ENCODE results near the gene FAM135A.

DNA sequence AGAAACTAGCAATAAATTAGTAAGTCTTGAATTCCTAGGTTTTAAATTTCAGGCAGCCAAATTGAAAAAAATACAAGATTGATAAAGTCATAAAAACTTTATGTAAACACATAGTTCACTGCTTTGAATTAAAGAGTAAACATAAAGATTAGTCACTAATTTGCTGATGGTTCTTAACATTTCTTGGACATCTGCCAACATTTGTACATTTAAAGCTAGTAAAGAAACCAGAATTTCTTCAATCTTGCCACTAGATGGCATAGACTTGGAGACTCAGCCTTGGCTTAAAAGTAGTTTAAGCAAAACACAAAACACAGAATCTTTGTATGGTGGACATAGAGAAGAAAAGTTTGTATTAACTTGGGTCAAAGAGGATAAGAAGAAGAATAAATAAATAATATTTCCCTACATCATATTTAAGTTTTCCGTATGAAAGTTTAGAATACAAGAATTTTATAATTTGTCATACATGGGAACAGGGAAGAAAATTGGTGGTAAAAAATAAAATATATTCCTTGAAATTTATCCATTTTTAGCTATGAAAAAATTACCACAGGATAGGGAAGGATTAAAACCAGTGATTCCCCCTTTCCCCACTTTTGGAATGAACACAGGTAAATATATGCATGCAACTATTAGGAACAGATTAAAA, 41.7 kb upstream of the FAM135A start:
- TF ChIP-seq, protein P1, sequence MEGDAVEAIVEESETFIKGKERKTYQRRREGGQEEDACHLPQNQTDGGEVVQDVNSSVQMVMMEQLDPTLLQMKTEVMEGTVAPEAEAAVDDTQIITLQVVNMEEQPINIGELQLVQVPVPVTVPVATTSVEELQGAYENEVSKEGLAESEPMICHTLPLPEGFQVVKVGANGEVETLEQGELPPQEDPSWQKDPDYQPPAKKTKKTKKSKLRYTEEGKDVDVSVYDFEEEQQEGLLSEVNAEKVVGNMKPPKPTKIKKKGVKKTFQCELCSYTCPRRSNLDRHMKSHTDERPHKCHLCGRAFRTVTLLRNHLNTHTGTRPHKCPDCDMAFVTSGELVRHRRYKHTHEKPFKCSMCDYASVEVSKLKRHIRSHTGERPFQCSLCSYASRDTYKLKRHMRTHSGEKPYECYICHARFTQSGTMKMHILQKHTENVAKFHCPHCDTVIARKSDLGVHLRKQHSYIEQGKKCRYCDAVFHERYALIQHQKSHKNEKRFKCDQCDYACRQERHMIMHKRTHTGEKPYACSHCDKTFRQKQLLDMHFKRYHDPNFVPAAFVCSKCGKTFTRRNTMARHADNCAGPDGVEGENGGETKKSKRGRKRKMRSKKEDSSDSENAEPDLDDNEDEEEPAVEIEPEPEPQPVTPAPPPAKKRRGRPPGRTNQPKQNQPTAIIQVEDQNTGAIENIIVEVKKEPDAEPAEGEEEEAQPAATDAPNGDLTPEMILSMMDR (IDR thresholded peaks at IDR 0.05; ENCODE audit: low read depth, low read length, missing input control) = peak; percentile 60
- TF ChIP-seq, protein P2, sequence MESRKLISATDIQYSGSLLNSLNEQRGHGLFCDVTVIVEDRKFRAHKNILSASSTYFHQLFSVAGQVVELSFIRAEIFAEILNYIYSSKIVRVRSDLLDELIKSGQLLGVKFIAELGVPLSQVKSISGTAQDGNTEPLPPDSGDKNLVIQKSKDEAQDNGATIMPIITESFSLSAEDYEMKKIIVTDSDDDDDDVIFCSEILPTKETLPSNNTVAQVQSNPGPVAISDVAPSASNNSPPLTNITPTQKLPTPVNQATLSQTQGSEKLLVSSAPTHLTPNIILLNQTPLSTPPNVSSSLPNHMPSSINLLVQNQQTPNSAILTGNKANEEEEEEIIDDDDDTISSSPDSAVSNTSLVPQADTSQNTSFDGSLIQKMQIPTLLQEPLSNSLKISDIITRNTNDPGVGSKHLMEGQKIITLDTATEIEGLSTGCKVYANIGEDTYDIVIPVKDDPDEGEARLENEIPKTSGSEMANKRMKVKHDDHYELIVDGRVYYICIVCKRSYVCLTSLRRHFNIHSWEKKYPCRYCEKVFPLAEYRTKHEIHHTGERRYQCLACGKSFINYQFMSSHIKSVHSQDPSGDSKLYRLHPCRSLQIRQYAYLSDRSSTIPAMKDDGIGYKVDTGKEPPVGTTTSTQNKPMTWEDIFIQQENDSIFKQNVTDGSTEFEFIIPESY (IDR thresholded peaks at IDR 0.05) = no peak
- TF ChIP-seq TAF1 (conservative IDR thresholded peaks at IDR 0.05) = no peak
- TF ChIP-seq, protein P3, sequence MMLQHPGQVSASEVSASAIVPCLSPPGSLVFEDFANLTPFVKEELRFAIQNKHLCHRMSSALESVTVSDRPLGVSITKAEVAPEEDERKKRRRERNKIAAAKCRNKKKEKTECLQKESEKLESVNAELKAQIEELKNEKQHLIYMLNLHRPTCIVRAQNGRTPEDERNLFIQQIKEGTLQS (IDR thresholded peaks at IDR 0.05) = no peak
- TF ChIP-seq, protein P4, sequence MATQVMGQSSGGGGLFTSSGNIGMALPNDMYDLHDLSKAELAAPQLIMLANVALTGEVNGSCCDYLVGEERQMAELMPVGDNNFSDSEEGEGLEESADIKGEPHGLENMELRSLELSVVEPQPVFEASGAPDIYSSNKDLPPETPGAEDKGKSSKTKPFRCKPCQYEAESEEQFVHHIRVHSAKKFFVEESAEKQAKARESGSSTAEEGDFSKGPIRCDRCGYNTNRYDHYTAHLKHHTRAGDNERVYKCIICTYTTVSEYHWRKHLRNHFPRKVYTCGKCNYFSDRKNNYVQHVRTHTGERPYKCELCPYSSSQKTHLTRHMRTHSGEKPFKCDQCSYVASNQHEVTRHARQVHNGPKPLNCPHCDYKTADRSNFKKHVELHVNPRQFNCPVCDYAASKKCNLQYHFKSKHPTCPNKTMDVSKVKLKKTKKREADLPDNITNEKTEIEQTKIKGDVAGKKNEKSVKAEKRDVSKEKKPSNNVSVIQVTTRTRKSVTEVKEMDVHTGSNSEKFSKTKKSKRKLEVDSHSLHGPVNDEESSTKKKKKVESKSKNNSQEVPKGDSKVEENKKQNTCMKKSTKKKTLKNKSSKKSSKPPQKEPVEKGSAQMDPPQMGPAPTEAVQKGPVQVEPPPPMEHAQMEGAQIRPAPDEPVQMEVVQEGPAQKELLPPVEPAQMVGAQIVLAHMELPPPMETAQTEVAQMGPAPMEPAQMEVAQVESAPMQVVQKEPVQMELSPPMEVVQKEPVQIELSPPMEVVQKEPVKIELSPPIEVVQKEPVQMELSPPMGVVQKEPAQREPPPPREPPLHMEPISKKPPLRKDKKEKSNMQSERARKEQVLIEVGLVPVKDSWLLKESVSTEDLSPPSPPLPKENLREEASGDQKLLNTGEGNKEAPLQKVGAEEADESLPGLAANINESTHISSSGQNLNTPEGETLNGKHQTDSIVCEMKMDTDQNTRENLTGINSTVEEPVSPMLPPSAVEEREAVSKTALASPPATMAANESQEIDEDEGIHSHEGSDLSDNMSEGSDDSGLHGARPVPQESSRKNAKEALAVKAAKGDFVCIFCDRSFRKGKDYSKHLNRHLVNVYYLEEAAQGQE (IDR thresholded peaks at IDR 0.05) = no peak
- TF ChIP-seq RAD21 (IDR thresholded peaks at IDR 0.05) = peak; percentile 81 to 87
- no peak for TF ChIP-seq YY1 (IDR thresholded peaks at IDR 0.05)
- TF ChIP-seq GABPA (IDR thresholded peaks at IDR 0.05 in 1 of 2, conservative IDR thresholded peaks at IDR 0.05 in 1 of 2) = no peak
- TF ChIP-seq, protein P5, sequence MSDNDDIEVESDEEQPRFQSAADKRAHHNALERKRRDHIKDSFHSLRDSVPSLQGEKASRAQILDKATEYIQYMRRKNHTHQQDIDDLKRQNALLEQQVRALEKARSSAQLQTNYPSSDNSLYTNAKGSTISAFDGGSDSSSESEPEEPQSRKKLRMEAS (IDR thresholded peaks at IDR 0.05) = no peak
- no peak for TF ChIP-seq JUND (IDR thresholded peaks at IDR 0.05)
- no peak for TF ChIP-seq EGR1 (IDR thresholded peaks at IDR 0.05; ENCODE audit: low read depth in 2 of 2)
- no peak for TF ChIP-seq NR2F2 (IDR thresholded peaks at IDR 0.05)
- TF ChIP-seq FOXA1 (IDR thresholded peaks at IDR 0.05) = no peak
- no peak for TF ChIP-seq RXRA (IDR thresholded peaks at IDR 0.05)

Measured in liver (tissue), 3 donors.